ENCODE results near the gene SPATC1L.

SPATC1L gene

GRCh38 chr21:46159390-46159789, 24.9 kb downstream of the SPATC1L start:
- Histone ChIP-seq H3K36me3 (ENCODE audit: insufficient read depth, low read length) (no peaks in the 10 kb centered on the region; the same call in 1 of the 2 replicates), H3K9me3 (ENCODE audit: control insufficient read depth, insufficient read depth, low read length) (no peaks in the 10 kb centered on the region), H3K4me1 (ENCODE audit: insufficient read depth, low read length) (no peaks in the 10 kb centered on the region), H3K9ac (ENCODE audit: low read depth, low read length) (no peak overlapping the region)

GRCh38 chr21:46158666-46159300, 25.5 kb downstream of the SPATC1L start:
- no peak overlapping the region for H3K9ac ChIP-seq (ENCODE audit: low read depth, low read length)
- no peaks in the 10 kb centered on the region for H3K36me3 ChIP-seq (ENCODE audit: insufficient read depth, low read length)
- no peaks in the 10 kb centered on the region for H3K9me3 ChIP-seq (ENCODE audit: control insufficient read depth, insufficient read depth, low read length)
- H3K4me1 ChIP-seq (ENCODE audit: insufficient read depth, low read length), result no peaks in the 10 kb centered on the region

GRCh38 chr21:46157987-46158451, 26.2 kb downstream of the SPATC1L start:
- H3K9ac ChIP-seq (ENCODE audit: low read depth, low read length), result no peak overlapping the region
- no peaks in the 10 kb centered on the region for H3K9me3 ChIP-seq (ENCODE audit: control insufficient read depth, insufficient read depth, low read length)
- H3K36me3 ChIP-seq (ENCODE audit: insufficient read depth, low read length), result no peaks in the 10 kb centered on the region
- H3K4me1 ChIP-seq (ENCODE audit: insufficient read depth, low read length), result no peaks in the 10 kb centered on the region

- H3K36me3 ChIP-seq (ENCODE audit: insufficient read depth, low read length), result no peaks in the 10 kb centered on the region
- H3K9me3 ChIP-seq (ENCODE audit: control insufficient read depth, insufficient read depth, low read length), result no peaks in the 10 kb centered on the region
- H3K4me1 ChIP-seq (ENCODE audit: insufficient read depth, low read length), result no peaks in the 10 kb centered on the region
- no peak overlapping the region for H3K9ac ChIP-seq (ENCODE audit: low read depth, low read length)
Observed at GRCh38 chr21:46157396-46157986, 26.8 kb downstream of the SPATC1L start.

- Histone ChIP-seq H3K4me1 (ENCODE audit: insufficient read depth, low read length) (no peaks in the 10 kb centered on the region), H3K9me3 (ENCODE audit: control insufficient read depth, insufficient read depth, low read length) (no peaks in the 10 kb centered on the region), H3K36me3 (ENCODE audit: insufficient read depth, low read length) (no peaks in the 10 kb centered on the region), H3K9ac (ENCODE audit: low read depth, low read length) (no peak overlapping the region)
Observed at GRCh38 chr21:46156678-46157077, 27.6 kb downstream of the SPATC1L start.

GRCh38 chr21:46156378-46156645, 27.9 kb downstream of the SPATC1L start:
- H3K4me1 ChIP-seq (ENCODE audit: insufficient read depth, low read length), result no peaks in the 10 kb centered on the region
- no peaks in the 10 kb centered on the region for H3K36me3 ChIP-seq (ENCODE audit: insufficient read depth, low read length)
- H3K9ac ChIP-seq (ENCODE audit: low read depth, low read length), result no peak overlapping the region
- no peaks in the 10 kb centered on the region for H3K9me3 ChIP-seq (ENCODE audit: control insufficient read depth, insufficient read depth, low read length)

GRCh38 chr21:46155514-46156377, 28.5 kb downstream of the SPATC1L start, which contains the start of gene FTCD:
Gene FTCD (minus strand): TSS chr21:46155579. CDS start chr21:46155523, 56 bp downstream.
- Histone ChIP-seq H3K36me3 (ENCODE audit: insufficient read depth, low read length) (no peaks in the 10 kb centered on the region), H3K9ac (ENCODE audit: low read depth, low read length) (no peak within 1 kb of the TSS), H3K4me1 (ENCODE audit: insufficient read depth, low read length) (no peaks in the 10 kb centered on the region), H3K9me3 (ENCODE audit: control insufficient read depth, insufficient read depth, low read length) (no peaks in the 10 kb centered on the region)

GRCh38 chr21:46154955-46155513, 29.2 kb downstream of the SPATC1L start:
- H3K9me3 ChIP-seq (ENCODE audit: control insufficient read depth, insufficient read depth, low read length), result no peaks in the 10 kb centered on the region
- H3K9ac ChIP-seq (ENCODE audit: low read depth, low read length), result no peak overlapping the region
- no peaks in the 10 kb centered on the region for H3K36me3 ChIP-seq (ENCODE audit: insufficient read depth, low read length)
- H3K4me1 ChIP-seq (ENCODE audit: insufficient read depth, low read length), result no peaks in the 10 kb centered on the region

GRCh38 chr21:46154155-46154954, 29.9 kb downstream of the SPATC1L start:
- Histone ChIP-seq H3K9ac (ENCODE audit: low read depth, low read length) (no peak overlapping the region), H3K9me3 (ENCODE audit: control insufficient read depth, insufficient read depth, low read length) (no peaks in the 10 kb centered on the region), H3K36me3 (ENCODE audit: insufficient read depth, low read length) (no peaks in the 10 kb centered on the region), H3K4me1 (ENCODE audit: insufficient read depth, low read length) (no peaks in the 10 kb centered on the region)

GRCh38 chr21:46153247-46154154, 30.8 kb downstream of the SPATC1L start:
- H3K9me3 ChIP-seq (ENCODE audit: control insufficient read depth, insufficient read depth, low read length), result no peaks in the 10 kb centered on the region
- H3K36me3 ChIP-seq (ENCODE audit: insufficient read depth, low read length), result no peaks in the 10 kb centered on the region
- H3K9ac ChIP-seq (ENCODE audit: low read depth, low read length), result no peak overlapping the region
- H3K4me1 ChIP-seq (ENCODE audit: insufficient read depth, low read length), result no peaks in the 10 kb centered on the region

- H3K9me3 ChIP-seq (ENCODE audit: control insufficient read depth, insufficient read depth, low read length), result no peaks in the 10 kb centered on the region
- H3K36me3 ChIP-seq (ENCODE audit: insufficient read depth, low read length), result no peaks in the 10 kb centered on the region
- 0 out of 2 replicates have a peak overlapping the region, but pooled peaks have one; percentile 7 for H3K9ac ChIP-seq (ENCODE audit: low read depth, low read length)
- H3K4me1 ChIP-seq (ENCODE audit: insufficient read depth, low read length), result no peaks in the 10 kb centered on the region
Observed at GRCh38 chr21:46152927-46153246, 31.4 kb downstream of the SPATC1L start.

- Histone ChIP-seq H3K4me1 (ENCODE audit: insufficient read depth, low read length) (no peaks in the 10 kb centered on the region; the same call in 1 of the 2 replicates), H3K9me3 (ENCODE audit: control insufficient read depth, insufficient read depth, low read length) (no peaks in the 10 kb centered on the region), H3K36me3 (ENCODE audit: insufficient read depth, low read length) (no peaks in the 10 kb centered on the region), H3K9ac (ENCODE audit: low read depth, low read length) (no peak overlapping the region)
Observed at GRCh38 chr21:46151989-46152926, 32.0 kb downstream of the SPATC1L start.

Measured in ES-I3 (cell line).